Measurements from ENCODE around the gene SCAND1.
"Not testable (repeated sequence)": the region's sequence is repeated elsewhere in the genome, so short reads cannot be mapped to it uniquely, and the experiment has no call there.

SCAND1 gene

DNA sequence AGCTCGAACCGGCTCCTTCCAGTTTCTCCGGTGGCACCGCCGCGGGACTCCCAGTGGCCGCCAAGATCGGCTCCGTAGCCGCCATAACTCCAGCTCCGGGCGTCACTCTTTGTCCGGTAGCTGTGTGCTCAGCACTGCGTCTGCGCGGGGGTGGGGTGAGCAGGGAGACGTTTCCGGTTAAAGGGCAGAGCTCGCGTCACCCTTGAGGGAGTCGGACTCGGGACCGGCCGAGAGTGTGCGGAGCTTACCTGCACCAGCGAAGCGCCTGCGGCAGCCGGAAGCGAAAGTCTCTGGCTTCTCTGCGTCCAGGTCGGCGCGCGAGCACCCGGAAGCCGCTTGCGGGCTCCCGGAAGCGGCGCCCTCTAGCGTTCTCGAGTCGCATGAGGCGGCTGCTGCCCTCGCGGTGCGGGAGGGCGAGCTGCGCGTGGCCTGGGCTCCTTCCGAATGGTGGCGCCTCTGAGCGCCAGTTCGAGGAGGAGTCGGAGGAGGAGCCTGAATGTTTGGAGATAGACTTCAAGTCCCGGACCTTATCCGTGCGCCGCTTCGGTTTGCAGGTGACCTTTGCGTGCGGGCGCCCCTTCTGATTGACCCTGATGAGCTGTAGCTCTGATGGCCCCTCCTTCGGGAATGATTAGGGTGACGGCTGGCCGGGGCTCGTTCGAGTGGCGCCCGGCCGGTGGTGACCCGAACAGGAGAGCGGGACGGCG lies at the start of gene SCAND1:
TSS of gene SCAND1 (minus strand) at position 303 of the 707 bp plus-strand sequence. CDS start at position 85, 218 bp downstream.
- peak; percentile 91 to 93 for DNase-seq (ENCODE audit: low read depth in 2 of 2)

DNA sequence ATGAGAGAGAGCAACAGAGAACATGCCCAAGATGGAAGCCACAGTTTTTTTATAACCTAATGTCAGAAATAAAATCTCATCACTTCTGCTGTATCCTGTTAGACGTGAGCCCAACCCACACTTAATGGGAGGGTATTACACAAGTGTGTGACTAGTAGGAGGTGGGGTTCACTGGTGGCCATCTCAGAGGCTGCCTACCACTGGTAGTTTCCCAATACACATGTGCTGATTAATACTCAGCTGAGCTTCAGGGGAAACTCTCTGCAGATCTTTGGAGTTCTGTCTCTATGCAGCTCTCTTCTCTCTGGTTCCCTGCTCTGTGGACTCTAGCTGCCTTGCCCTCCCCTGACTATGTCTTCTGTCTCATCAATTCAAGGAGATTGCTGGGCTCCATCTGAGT lies 49.7 kb upstream of the SCAND1 start:
- DNase-seq (ENCODE audit: low read depth in 2 of 2) = no peak

- no peak for DNase-seq (ENCODE audit: low read depth in 2 of 2)
Observed at GRCh38 chr20:36002855-36003254, 48.6 kb upstream of the SCAND1 start.

GRCh38 chr20:36001331-36001730 lies 47.0 kb upstream of the SCAND1 start:
- not testable (repeated sequence) for DNase-seq (ENCODE audit: low read depth in 2 of 2)

- not testable (repeated sequence) for DNase-seq (ENCODE audit: low read depth in 2 of 2)
Observed at GRCh38 chr20:35996492-35996891, 42.2 kb upstream of the SCAND1 start.

GRCh38 chr20:35994994-35995453 lies 40.7 kb upstream of the SCAND1 start:
- peak; percentile 80 to 81 for DNase-seq (ENCODE audit: low read depth in 2 of 2)

GRCh38 chr20:35992713-35993335 lies 38.5 kb upstream of the SCAND1 start:
- peak; percentile 4 to 34 for DNase-seq (ENCODE audit: low read depth in 2 of 2)

- no peak for DNase-seq (ENCODE audit: low read depth in 2 of 2)
Observed at GRCh38 chr20:35991142-35991771, 37.0 kb upstream of the SCAND1 start.

DNA sequence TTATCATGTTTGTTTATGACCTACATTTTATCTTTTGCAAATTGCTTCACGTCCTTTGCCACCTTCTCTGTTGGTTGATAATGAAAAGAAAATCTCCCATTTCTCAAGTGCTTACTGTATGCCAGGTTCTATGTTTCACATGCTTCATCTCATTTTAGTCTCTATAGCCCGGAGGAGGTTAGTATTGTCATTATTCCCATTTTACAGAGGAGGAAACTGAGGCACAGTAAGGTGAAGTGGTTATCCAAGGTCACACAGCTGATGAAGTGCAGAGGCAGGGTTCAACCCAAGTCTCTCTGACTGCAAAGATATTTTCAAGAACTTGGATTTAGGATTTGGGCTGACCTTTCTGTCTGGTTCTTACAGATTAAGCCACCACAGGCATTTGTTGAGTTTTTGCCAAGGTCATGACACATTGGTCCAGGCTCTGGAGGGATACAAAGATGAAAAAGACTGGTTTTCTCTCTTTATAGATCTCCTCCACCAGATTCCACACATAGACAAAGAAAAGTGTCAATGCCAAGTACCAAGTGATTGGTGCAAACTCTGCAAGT lies 34.7 kb upstream of the SCAND1 start:
- DNase-seq (ENCODE audit: low read depth in 2 of 2) = no peak

DNA sequence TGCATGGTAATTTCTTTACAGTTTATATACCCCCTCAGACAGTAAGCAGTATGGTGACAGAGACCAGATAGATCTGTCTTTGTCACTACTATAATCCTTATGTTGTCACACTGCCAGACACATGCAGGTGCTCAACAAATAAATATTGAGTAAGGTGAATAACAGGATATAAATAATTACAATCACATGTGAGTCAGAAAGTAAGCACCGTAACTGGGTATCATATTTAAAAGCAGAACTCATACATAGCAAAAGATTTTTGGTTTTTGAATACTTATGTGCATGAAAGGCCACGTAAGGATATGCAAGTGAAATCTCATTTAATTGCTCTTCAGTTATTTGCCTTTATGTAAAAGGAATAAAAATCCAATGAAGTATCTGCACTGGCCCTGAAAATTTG lies 31.5 kb upstream of the SCAND1 start:
- no peak for DNase-seq (ENCODE audit: low read depth in 2 of 2)

DNA sequence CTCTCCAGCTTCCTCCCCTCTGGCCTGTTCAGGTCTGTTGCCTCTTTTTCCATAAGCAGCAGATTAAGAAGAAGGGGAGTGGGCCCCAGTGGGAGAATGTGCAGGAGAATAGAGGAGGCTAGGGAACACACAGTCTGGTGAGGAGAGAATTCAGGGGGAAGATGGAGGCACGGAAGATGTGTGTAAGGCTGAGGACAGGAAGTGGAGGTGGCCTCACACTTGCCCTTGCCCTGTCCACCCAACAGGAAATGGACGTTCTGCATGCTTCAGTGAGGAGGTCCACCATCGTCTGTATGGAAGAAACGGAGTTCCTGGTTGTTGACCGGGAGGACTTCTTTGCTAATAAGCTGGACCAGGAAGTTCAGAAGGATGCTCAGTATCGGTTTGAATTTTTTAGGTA lies 30.1 kb upstream of the SCAND1 start:
- DNase-seq (ENCODE audit: low read depth in 2 of 2) = no peak

GRCh38 chr20:35981969-35982368 lies 27.7 kb upstream of the SCAND1 start:
- DNase-seq (ENCODE audit: low read depth in 2 of 2) = no peak

DNA sequence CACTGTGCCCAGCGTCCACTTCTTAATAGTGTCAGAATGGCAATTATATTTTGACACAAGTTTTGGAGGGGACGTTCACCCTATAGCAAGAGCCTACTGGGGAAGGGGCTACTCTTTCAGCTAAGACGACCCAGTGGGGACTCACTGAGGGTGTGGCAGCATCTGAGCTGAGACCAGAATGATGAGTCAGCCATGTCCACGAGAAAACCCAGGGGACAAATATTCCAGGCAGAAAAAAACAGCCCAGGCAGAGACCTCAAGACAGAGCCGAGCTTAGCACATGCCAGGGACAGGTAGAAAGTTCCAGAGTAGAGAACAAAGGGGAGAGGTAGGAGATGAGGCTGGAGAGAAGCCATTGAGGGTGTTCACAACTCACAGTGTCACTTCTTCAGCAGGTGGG lies 25.2 kb upstream of the SCAND1 start:
- DNase-seq (ENCODE audit: low read depth in 2 of 2) = no peak

- no peak for DNase-seq (ENCODE audit: low read depth in 2 of 2)
Observed at GRCh38 chr20:35978041-35978513, 23.8 kb upstream of the SCAND1 start.

DNA sequence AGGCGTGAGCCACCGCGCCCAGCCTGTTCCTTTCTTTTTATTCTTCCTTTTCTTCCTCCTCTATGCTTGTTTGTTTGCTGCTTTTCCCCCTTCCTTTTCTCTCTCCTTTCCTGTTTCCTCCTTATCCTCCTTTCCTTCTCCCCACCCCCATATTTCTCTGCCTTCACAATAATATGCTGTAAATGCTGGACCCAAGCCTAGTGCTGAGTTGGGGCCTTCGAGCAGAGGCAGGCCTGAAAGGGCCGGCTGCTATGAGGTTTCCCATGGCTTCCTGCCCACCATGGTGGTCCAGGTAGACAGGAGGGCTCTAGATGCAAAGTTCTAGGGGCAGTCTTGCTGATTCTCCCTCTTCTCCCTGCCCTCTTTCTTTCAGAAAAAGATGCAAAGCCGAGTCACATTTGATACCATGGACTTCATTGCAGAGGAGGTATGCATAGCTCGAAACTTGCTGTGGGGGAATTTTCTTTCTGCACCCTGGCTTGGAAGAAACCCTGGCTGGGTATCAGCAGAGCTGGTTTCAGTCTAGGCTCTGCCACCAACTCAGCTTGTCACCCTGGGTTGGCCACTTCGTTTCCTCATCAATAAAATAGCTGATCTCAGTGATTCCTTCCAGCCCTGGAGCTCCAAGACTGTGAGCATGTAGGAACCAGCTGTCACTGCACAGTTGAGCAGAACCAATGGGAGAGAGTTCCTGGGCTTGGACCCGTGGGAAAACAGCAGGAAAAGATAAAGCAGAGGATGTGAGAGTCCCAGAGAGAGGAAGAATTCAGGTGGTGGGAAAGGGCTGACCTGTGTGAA lies 21.5 kb upstream of the SCAND1 start:
- no peak for DNase-seq (ENCODE audit: low read depth in 2 of 2)

DNA sequence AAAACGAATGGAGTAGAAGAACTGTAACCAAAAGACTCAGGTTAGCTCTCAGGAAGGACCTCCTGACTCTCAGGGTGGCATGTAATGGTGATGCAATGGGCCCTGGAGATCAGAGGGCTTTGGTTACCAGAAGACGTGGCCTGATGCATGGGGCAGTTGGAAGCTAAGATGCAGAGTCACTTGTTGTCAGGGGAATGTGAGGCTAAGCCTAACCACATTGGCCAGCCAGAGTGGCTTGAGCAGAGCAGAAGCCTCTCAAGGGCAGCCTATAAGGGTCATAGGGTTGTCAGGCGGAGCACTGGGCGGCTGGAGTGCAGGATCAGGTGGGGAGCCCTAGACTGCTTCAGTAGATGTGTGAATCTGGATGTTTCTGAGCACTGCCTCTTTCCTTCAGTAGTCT lies 20.0 kb upstream of the SCAND1 start:
- DNase-seq (ENCODE audit: low read depth in 2 of 2) = no peak

DNA sequence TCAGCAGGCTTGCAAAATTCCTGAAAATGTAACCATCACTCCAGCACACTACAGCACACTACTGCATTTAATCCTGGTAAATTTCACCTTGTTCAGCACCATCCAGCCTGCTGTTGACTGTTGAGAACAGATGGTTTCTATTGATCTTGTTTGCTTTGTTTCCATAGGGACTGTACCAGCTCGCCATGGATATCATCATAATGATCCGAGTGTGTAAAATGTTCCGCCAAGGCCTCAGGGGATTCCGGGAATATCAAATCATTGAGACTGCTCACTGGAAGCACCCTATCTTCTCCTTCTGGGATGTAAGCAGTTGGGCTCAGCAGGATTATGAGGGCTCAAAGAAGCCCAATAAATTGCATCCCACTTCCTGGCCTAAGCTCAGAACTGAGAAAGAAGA lies 18.2 kb upstream of the SCAND1 start:
- no peak for DNase-seq (ENCODE audit: low read depth in 2 of 2)

GRCh38 chr20:35971981-35972380 lies 17.7 kb upstream of the SCAND1 start:
- DNase-seq (ENCODE audit: low read depth in 2 of 2) = no peak

GRCh38 chr20:35968930-35969329 lies 14.6 kb upstream of the SCAND1 start:
- no peak for DNase-seq (ENCODE audit: low read depth in 2 of 2)

GRCh38 chr20:35967979-35968640 lies 13.8 kb upstream of the SCAND1 start, which contains the start of gene CNBD2:
Gene CNBD2, plus strand, starts transcription at chr20:35968590. Its CDS starts 173 bp downstream, at chr20:35968763.
- no peak for DNase-seq (ENCODE audit: low read depth in 2 of 2)

- DNase-seq (ENCODE audit: low read depth in 2 of 2) = no peak
Observed at GRCh38 chr20:35963878-35964277, 9.6 kb upstream of the SCAND1 start.

Measured in stimulated activated CD4-positive, alpha-beta T cell treated with anti-CD3 and anti-CD28 coated beads, Interleukin-1b, Interleukin-23, amount 100 ng/mL, for 4 hours (primary cell).